ENCODE results near the gene MTAP. TPM values are rescaled to one million over a fixed set of nuclear protein-coding genes. Genes with fewer than 3 reads are reported as not detected.

Gene MTAP
- total and polyA plus RNA-seq, 9 of the 15 experiments (the other 6 are each of a cell fraction or from before 2014, with no cell fraction given) = 0.07 TPM; not detected in 8

DNA sequence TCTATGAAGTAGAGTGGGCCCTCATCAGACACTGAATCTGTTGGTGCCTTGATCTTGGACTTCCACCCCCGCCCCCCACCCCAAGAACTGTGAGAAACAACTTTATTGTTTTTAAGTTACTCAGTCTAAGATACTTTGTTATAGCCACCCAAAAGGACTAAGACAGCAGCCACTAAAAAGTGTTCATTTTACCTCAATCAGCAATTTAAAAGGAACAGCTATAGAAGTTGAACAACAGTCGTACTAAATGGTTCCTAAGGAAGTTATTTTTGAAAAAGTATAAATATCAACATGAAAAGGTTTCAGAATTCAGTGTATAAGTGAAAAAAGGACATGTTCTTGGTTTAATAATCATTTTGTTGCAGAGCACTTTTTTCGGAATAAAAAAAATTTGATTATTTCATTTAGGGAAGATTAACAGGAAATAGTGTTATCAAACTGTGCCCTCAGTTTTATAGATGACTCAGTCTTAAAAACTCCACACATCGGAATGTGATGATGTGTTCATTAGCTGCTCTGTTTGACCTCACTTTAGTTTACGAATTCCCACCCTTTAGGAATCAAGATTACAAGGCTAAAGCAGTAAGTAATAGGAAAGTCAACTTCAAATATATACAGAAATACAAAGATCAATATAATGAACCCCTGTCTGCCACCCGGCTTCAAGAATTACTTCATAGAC lies 71.2 kb downstream of the MTAP start:
- Histone ChIP-seq H3K9me3 (replicated peaks; ENCODE audit: control insufficient read depth, insufficient read depth, low read depth, low read length) (no peaks in the 10 kb centered on the region), H3K27ac (ENCODE audit: extremely low read depth, low read depth, low read length) (no peak overlapping the region), H3K79me2 (ENCODE audit: control insufficient read depth, insufficient read depth, low read length) (no peaks in the 10 kb centered on the region), H2AFZ (ENCODE audit: low read depth, low read length) (no peak overlapping the region), H3K9me1 (ENCODE audit: control insufficient read depth, insufficient read depth, low read length) (no peaks in the 10 kb centered on the region), H3K4me2 (ENCODE audit: insufficient read depth, low read length) (no peak overlapping the region), H3K27me3 (ENCODE audit: control insufficient read depth in 2 of 2, insufficient read depth in 2 of 2, low read length in 2 of 2) (no peaks in the 10 kb centered on the region), H3K4me3 (no peak overlapping the region), H3K9ac (ENCODE audit: insufficient read depth in 1 of 2, low read depth in 2 of 2, low read length in 2 of 2) (no peak overlapping the region), H3K4me1 (replicated peaks in 1 of 2; ENCODE audit: control insufficient read depth in 2 of 2, insufficient read depth in 2 of 2, low read length in 2 of 2) (no peaks in the 10 kb centered on the region), H3K36me3 (ENCODE audit: control insufficient read depth, insufficient read depth, low read length) (no peaks in the 10 kb centered on the region), H4K20me1 (replicated peaks; ENCODE audit: control insufficient read depth, insufficient read depth, low read length) (no peaks in the 10 kb centered on the region)
- no peak for DNase-seq (ENCODE audit: extremely low read depth in 1 of 4, low spot score in 3 of 4)
- no peak for ATAC-seq
- intact Hi-C loops (cut with micrococcal nuclease) (no loop called here), in situ Hi-C loops (cut with MboI) (no loop called here)
- POLR2A ChIA-PET = no interaction called here
- FAIRE-seq = no peak
- BruUV-seq (replicated peaks) = no TSS peak
- no CpG with 5 or more reads among the region's 6 CpGs for WGBS (ENCODE audit: insufficient coverage, low coverage, missing lambda C conversion rate)
- CTCF ChIA-PET (ENCODE audit: low intra/inter-chr PET ratio) = no interaction called here
- TF ChIP-seq ZNF41 (CRISPR knock-in tag; conservative IDR thresholded peaks at IDR 0.05) (no peak), JUND (IDR thresholded peaks at IDR 0.05; ENCODE audit: borderline replicate concordance, low read depth, low read length) (no peak), JUND (tag; IDR thresholded peaks at IDR 0.05; ENCODE audit: borderline replicate concordance, low read depth, low read length) (no peak)
- TF ChIP-seq, protein P1, sequence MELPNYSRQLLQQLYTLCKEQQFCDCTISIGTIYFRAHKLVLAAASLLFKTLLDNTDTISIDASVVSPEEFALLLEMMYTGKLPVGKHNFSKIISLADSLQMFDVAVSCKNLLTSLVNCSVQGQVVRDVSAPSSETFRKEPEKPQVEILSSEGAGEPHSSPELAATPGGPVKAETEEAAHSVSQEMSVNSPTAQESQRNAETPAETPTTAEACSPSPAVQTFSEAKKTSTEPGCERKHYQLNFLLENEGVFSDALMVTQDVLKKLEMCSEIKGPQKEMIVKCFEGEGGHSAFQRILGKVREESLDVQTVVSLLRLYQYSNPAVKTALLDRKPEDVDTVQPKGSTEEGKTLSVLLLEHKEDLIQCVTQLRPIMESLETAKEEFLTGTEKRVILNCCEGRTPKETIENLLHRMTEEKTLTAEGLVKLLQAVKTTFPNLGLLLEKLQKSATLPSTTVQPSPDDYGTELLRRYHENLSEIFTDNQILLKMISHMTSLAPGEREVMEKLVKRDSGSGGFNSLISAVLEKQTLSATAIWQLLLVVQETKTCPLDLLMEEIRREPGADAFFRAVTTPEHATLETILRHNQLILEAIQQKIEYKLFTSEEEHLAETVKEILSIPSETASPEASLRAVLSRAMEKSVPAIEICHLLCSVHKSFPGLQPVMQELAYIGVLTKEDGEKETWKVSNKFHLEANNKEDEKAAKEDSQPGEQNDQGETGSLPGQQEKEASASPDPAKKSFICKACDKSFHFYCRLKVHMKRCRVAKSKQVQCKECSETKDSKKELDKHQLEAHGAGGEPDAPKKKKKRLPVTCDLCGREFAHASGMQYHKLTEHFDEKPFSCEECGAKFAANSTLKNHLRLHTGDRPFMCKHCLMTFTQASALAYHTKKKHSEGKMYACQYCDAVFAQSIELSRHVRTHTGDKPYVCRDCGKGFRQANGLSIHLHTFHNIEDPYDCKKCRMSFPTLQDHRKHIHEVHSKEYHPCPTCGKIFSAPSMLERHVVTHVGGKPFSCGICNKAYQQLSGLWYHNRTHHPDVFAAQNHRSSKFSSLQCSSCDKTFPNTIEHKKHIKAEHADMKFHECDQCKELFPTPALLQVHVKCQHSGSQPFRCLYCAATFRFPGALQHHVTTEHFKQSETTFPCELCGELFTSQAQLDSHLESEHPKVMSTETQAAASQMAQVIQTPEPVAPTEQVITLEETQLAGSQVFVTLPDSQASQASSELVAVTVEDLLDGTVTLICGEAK (IDR thresholded peaks at IDR 0.05) = no peak
- TF ChIP-seq, protein P1 (CRISPR knock-in tag; IDR thresholded peaks at IDR 0.05) = no peak
- TF ChIP-seq, protein P2, sequence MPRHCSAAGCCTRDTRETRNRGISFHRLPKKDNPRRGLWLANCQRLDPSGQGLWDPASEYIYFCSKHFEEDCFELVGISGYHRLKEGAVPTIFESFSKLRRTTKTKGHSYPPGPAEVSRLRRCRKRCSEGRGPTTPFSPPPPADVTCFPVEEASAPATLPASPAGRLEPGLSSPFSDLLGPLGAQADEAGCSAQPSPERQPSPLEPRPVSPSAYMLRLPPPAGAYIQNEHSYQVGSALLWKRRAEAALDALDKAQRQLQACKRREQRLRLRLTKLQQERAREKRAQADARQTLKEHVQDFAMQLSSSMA (CRISPR knock-in tag; IDR thresholded peaks at IDR 0.05) = no peak
- TF ChIP-seq, protein P3, sequence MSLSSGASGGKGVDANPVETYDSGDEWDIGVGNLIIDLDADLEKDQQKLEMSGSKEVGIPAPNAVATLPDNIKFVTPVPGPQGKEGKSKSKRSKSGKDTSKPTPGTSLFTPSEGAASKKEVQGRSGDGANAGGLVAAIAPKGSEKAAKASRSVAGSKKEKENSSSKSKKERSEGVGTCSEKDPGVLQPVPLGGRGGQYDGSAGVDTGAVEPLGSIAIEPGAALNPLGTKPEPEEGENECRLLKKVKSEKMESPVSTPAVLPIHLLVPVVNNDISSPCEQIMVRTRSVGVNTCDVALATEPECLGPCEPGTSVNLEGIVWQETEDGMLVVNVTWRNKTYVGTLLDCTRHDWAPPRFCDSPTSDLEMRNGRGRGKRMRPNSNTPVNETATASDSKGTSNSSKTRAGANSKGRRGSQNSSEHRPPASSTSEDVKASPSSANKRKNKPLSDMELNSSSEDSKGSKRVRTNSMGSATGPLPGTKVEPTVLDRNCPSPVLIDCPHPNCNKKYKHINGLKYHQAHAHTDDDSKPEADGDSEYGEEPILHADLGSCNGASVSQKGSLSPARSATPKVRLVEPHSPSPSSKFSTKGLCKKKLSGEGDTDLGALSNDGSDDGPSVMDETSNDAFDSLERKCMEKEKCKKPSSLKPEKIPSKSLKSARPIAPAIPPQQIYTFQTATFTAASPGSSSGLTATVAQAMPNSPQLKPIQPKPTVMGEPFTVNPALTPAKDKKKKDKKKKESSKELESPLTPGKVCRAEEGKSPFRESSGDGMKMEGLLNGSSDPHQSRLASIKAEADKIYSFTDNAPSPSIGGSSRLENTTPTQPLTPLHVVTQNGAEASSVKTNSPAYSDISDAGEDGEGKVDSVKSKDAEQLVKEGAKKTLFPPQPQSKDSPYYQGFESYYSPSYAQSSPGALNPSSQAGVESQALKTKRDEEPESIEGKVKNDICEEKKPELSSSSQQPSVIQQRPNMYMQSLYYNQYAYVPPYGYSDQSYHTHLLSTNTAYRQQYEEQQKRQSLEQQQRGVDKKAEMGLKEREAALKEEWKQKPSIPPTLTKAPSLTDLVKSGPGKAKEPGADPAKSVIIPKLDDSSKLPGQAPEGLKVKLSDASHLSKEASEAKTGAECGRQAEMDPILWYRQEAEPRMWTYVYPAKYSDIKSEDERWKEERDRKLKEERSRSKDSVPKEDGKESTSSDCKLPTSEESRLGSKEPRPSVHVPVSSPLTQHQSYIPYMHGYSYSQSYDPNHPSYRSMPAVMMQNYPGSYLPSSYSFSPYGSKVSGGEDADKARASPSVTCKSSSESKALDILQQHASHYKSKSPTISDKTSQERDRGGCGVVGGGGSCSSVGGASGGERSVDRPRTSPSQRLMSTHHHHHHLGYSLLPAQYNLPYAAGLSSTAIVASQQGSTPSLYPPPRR (CRISPR knock-in tag; IDR thresholded peaks at IDR 0.05; ENCODE audit: borderline replicate concordance) = no peak
